IPS-15b (cell line): Measurements from ENCODE around the gene PKD1L1.
A peak's percentile ranks its signal among the peaks of the same experiment; 100 is the strongest.

Experiments used
- H3K27me3 ChIP-seq: one replicate; pipeline ENCODE4 v1.6.1; 2013; ENCODE audit warnings: low read length; ENCODE audit not compliant: control insufficient read depth, insufficient read depth
- H3K36me3 ChIP-seq: one replicate; pipeline ENCODE4 v1.6.1; 2013; ENCODE audit warnings: low read length; ENCODE audit not compliant: control insufficient read depth, insufficient read depth
- H3K4me1 ChIP-seq: one replicate; pipeline ENCODE4 v1.6.1; 2013; ENCODE audit warnings: mild to moderate bottlenecking, low read length; ENCODE audit not compliant: control insufficient read depth, insufficient read depth
- H3K4me3 ChIP-seq: one replicate; pipeline ENCODE4 v1.5.1; 2013; ENCODE audit warnings: low read depth, low read length
- H3K9ac ChIP-seq: one replicate; pipeline ENCODE4 v1.6.1; 2013; ENCODE audit warnings: low read depth, mild to moderate bottlenecking, low read length
- H3K9me3 ChIP-seq: one replicate; pipeline ENCODE4 v1.6.1; 2013; ENCODE audit warnings: mild to moderate bottlenecking, low read length; ENCODE audit not compliant: control insufficient read depth, insufficient read depth

The PKD1L1 gene

GRCh38 chr7:47978790-47979144, 30.5 kb upstream of the PKD1L1 start:
- Histone ChIP-seq H3K4me1 (peaks cover 4% of the 10 kb centered on the region), H3K9ac (peak overlapping the region; percentile 16), H3K27me3 (no peaks in the 10 kb centered on the region), H3K36me3 (peaks cover 15% of the 10 kb centered on the region), H3K4me3 (peak overlapping the region; percentile 91), H3K9me3 (no peaks in the 10 kb centered on the region)

- Histone ChIP-seq H3K4me1 (peaks cover 7% of the 10 kb centered on the region), H3K27me3 (no peaks in the 10 kb centered on the region), H3K4me3 (no peak overlapping the region), H3K9me3 (no peaks in the 10 kb centered on the region), H3K36me3 (peaks cover 15% of the 10 kb centered on the region), H3K9ac (no peak overlapping the region)
Observed at GRCh38 chr7:47973739-47974138, 25.5 kb upstream of the PKD1L1 start.

DNA sequence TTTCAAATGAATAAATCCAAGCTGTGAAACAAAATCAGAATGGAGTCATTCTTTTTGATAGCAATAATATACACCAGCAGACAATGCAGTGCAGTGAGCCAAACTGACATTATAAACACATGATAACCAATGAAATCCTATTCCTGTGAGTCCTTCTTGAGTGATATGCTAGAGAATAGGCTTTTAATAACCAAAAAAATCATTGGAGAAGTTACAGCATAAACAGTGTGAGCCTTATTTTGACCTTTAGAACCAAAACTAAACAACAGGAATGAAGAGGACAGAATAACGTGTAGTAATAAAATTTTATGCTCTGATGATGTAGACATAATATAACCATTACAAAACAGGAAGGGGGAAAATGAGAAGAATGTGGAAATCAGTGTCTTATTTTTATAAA, 22.5 kb upstream of the PKD1L1 start:
- H3K4me1 ChIP-seq = peaks cover 4% of the 10 kb centered on the region
- H3K9me3 ChIP-seq = no peaks in the 10 kb centered on the region
- H3K4me3 ChIP-seq = no peak overlapping the region
- peaks cover 26% of the 10 kb centered on the region for H3K36me3 ChIP-seq
- H3K27me3 ChIP-seq = no peaks in the 10 kb centered on the region
- no peak overlapping the region for H3K9ac ChIP-seq

GRCh38 chr7:47968847-47969774, 20.8 kb upstream of the PKD1L1 start:
- no peaks in the 10 kb centered on the region for H3K9me3 ChIP-seq
- no peak overlapping the region for H3K9ac ChIP-seq
- H3K27me3 ChIP-seq = no peaks in the 10 kb centered on the region
- no peak overlapping the region for H3K4me3 ChIP-seq
- peaks cover 4% of the 10 kb centered on the region for H3K4me1 ChIP-seq
- peaks cover 32% of the 10 kb centered on the region for H3K36me3 ChIP-seq

DNA sequence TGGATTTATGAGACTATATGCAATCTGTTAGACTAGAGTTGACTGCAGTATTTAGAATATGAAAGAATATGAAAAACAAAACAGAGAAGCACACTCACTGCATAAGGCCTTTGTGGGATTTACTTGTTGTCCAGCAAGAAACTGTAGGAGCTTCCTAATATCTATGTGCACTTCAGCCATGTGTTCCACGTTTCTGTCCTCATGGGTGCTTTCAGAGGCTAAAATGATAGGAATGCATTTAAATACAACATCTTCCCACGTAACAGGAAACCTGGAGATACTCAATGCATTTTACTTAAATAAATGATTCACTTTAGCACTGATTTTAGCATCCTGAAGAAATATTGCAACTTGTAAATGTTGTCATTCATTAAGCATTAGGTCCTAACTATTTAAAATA, 19.4 kb upstream of the PKD1L1 start:
- Histone ChIP-seq H3K4me1 (peaks cover 4% of the 10 kb centered on the region), H3K9ac (no peak overlapping the region), H3K4me3 (no peak overlapping the region), H3K9me3 (no peaks in the 10 kb centered on the region), H3K36me3 (peaks cover 33% of the 10 kb centered on the region), H3K27me3 (no peaks in the 10 kb centered on the region)

DNA sequence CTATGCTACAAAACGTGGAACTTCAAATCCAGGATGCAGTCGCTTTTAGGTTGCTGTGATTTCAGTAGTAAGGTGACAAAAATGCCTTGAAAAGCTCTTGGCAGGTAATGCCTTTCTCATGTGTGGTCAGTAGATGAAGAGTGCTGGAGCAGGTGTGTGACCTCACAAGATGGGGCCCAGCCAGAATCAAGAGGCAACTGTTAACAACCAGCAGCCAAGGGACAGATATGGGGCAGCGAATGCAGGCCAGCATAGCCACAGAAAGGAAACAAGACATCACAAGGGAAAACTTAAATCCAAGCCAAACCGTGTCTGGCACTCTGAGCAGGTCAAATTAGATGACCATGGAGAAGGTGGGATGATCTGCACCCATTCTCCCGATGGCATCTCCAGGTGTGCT, 18.9 kb upstream of the PKD1L1 start:
- no peak overlapping the region for H3K9ac ChIP-seq
- no peaks in the 10 kb centered on the region for H3K27me3 ChIP-seq
- H3K36me3 ChIP-seq = peaks cover 36% of the 10 kb centered on the region
- H3K4me3 ChIP-seq = no peak overlapping the region
- no peaks in the 10 kb centered on the region for H3K9me3 ChIP-seq
- H3K4me1 ChIP-seq = peaks cover 4% of the 10 kb centered on the region

GRCh38 chr7:47965456-47965855, 17.2 kb upstream of the PKD1L1 start:
- Histone ChIP-seq H3K36me3 (peaks cover 50% of the 10 kb centered on the region), H3K27me3 (no peaks in the 10 kb centered on the region), H3K4me3 (no peak overlapping the region), H3K4me1 (peaks cover 4% of the 10 kb centered on the region), H3K9ac (no peak overlapping the region), H3K9me3 (no peaks in the 10 kb centered on the region)

DNA sequence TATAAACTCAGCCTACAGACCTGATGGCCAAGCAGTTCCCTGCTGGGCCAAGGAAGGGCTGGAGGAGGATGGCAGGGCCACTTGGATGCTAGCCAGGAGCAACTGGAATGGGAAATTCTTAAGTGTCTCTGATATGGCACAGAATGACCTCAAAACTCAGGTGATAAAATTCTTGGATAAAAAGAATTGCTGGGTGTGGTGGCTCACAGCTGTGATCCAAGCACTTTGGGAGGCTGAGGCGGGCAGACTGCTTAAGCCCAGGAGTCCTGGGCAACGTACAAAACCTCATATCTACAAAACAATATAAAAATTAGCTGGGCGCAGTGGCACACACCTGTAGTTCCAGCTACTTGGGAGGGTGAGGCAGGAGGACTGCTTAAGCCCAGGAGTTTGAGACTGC, 14.0 kb upstream of the PKD1L1 start:
- Histone ChIP-seq H3K36me3 (peaks cover 44% of the 10 kb centered on the region), H3K4me3 (no peak overlapping the region), H3K9me3 (no peaks in the 10 kb centered on the region)

GRCh38 chr7:47957156-47957555, 8.9 kb upstream of the PKD1L1 start:
- H3K9me3 ChIP-seq = no peaks in the 10 kb centered on the region
- H3K36me3 ChIP-seq = peaks cover 19% of the 10 kb centered on the region
- H3K4me1 ChIP-seq = peaks cover 4% of the 10 kb centered on the region
- H3K4me3 ChIP-seq = no peak overlapping the region
- no peaks in the 10 kb centered on the region for H3K27me3 ChIP-seq
- H3K9ac ChIP-seq = no peak overlapping the region

More for the DNA sequence above, 14.0 kb upstream of the PKD1L1 start:
- H3K9ac ChIP-seq = no peak overlapping the region
- H3K4me1 ChIP-seq = no peaks in the 10 kb centered on the region
- no peaks in the 10 kb centered on the region for H3K27me3 ChIP-seq

GRCh38 chr7:47956220-47956619, 8.0 kb upstream of the PKD1L1 start:
- Histone ChIP-seq H3K36me3 (peaks cover 11% of the 10 kb centered on the region), H3K9me3 (no peaks in the 10 kb centered on the region), H3K27me3 (no peaks in the 10 kb centered on the region), H3K9ac (no peak overlapping the region), H3K4me3 (no peak overlapping the region), H3K4me1 (peaks cover 10% of the 10 kb centered on the region)

DNA sequence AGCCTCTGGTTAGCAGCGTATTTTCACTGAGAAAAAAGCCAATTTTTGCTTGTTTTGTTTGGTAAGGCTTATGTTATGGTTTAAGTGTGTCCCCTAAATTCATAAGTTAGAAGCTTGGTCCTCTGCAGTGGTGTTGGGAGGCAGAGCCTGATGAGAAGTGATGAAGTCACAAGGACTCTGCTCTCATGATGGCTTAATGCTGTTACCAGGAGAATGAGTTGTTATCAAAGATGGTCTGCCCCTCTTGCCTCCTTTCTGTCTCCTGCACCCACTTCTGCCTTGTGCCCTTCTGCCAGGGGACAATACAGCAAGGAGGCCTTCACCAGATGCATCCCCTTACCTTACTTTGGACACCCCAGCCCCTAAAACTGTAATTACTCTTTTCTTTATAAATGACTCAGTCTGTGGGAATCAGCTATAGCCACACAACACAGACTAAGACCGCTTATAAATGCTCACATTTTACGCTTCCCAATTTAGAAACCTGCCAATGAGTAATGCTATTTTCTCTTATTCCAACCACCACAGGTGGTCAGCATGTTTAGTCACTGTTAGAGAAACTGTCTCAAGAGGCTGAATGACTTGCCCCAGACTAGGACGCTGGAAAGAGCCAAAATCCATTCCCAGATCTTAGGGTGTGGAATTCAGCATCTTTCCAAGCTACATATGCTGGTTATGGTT, 6.1 kb upstream of the PKD1L1 start:
- H3K4me1 ChIP-seq = peaks cover 14% of the 10 kb centered on the region
- H3K9ac ChIP-seq = no peak overlapping the region
- H3K36me3 ChIP-seq = peaks cover 5% of the 10 kb centered on the region
- no peak overlapping the region for H3K4me3 ChIP-seq
- H3K27me3 ChIP-seq = no peaks in the 10 kb centered on the region
- no peaks in the 10 kb centered on the region for H3K9me3 ChIP-seq

GRCh38 chr7:47953822-47954221, 5.6 kb upstream of the PKD1L1 start:
- peaks cover 5% of the 10 kb centered on the region for H3K36me3 ChIP-seq
- no peak overlapping the region for H3K9ac ChIP-seq
- H3K27me3 ChIP-seq = no peaks in the 10 kb centered on the region
- no peak overlapping the region for H3K4me3 ChIP-seq
- H3K9me3 ChIP-seq = no peaks in the 10 kb centered on the region
- H3K4me1 ChIP-seq = peaks cover 14% of the 10 kb centered on the region
